CD4-positive, alpha-beta T cell treated with Interferon gamma for 1 hour (primary cell): ENCODE measurements around the gene PAQR3.

Experiments used
- DNase-seq: peaks from one replicate; pipeline ENCODE4 v3.0.0-alpha.2; 2020

PAQR3 gene

GRCh38 chr4:78938868-78939666 is at the start of gene PAQR3:
Gene PAQR3, minus strand, starts transcription at chr4:78939438. Its CDS starts 214 bp downstream, at chr4:78939224.
- peak; percentile 84 for DNase-seq

- DNase-seq = no peak
These were observed 48.4 kb upstream of the PAQR3 start for GRCh38 chr4:78987683-78988082.

GRCh38 chr4:78984593-78984992 is 45.4 kb upstream of the PAQR3 start:
- DNase-seq = no peak

GRCh38 chr4:78975865-78976264 is 36.6 kb upstream of the PAQR3 start:
- DNase-seq = no peak

GRCh38 chr4:78971776-78972175 is 32.5 kb upstream of the PAQR3 start:
- DNase-seq = no peak

GRCh38 chr4:78971326-78971725 is 32.1 kb upstream of the PAQR3 start:
- DNase-seq = no peak

- DNase-seq = no peak
These were observed 23.4 kb upstream of the PAQR3 start for GRCh38 chr4:78962597-78963115.

GRCh38 chr4:78960926-78961325 is 21.7 kb upstream of the PAQR3 start:
- no peak for DNase-seq

GRCh38 chr4:78956975-78957374 is 17.7 kb upstream of the PAQR3 start:
- no peak for DNase-seq

GRCh38 chr4:78953769-78954666 is 14.8 kb upstream of the PAQR3 start:
- no peak for DNase-seq

- DNase-seq = no peak
These were observed 14.0 kb upstream of the PAQR3 start for GRCh38 chr4:78953231-78953630.

GRCh38 chr4:78951862-78952472 is 12.7 kb upstream of the PAQR3 start:
- peak; percentile 4 for DNase-seq

GRCh38 chr4:78949735-78950134 is 10.5 kb upstream of the PAQR3 start:
- no peak for DNase-seq

- DNase-seq = no peak
These were observed 6.5 kb upstream of the PAQR3 start for GRCh38 chr4:78945651-78946179.

- DNase-seq = no peak
These were observed 5.1 kb upstream of the PAQR3 start for GRCh38 chr4:78944381-78944780.

GRCh38 chr4:78940752-78941151 is 1.5 kb upstream of the PAQR3 start:
- no peak for DNase-seq

GRCh38 chr4:78939667-78940008 is 400 bp upstream of the PAQR3 start:
- DNase-seq = no peak

GRCh38 chr4:78938474-78938867 is 767 bp downstream of the PAQR3 start:
- DNase-seq = no peak

GRCh38 chr4:78937837-78938236 is 1.4 kb downstream of the PAQR3 start:
- DNase-seq = no peak

- no peak for DNase-seq
These were observed 2.2 kb downstream of the PAQR3 start for GRCh38 chr4:78936989-78937388.

GRCh38 chr4:78930016-78930629 is 9.1 kb downstream of the PAQR3 start:
- DNase-seq = no peak

- DNase-seq = no peak
These were observed 10.4 kb downstream of the PAQR3 start for GRCh38 chr4:78928835-78929234.

- DNase-seq = no peak
These were observed 12.4 kb downstream of the PAQR3 start for GRCh38 chr4:78926826-78927225.
